IPS DF 19.7 (cell line): ENCODE measurements around the gene C3AR1.
A peak's percentile ranks its signal among the peaks of the same experiment; 100 is the strongest.
"Not testable (repeated sequence)": the region's sequence is repeated elsewhere in the genome, so short reads cannot be mapped to it uniquely, and the experiment has no call there.

Experiments used
- DNase-seq: peaks from one replicate; pipeline ENCODE4 v3.0.0-alpha.2; 2013; ENCODE audit warnings: low read depth, low spot score

C3AR1 gene

GRCh38 chr12:8057839-8058238 is 8.3 kb downstream of the C3AR1 start:
- DNase-seq, result no peak

DNA sequence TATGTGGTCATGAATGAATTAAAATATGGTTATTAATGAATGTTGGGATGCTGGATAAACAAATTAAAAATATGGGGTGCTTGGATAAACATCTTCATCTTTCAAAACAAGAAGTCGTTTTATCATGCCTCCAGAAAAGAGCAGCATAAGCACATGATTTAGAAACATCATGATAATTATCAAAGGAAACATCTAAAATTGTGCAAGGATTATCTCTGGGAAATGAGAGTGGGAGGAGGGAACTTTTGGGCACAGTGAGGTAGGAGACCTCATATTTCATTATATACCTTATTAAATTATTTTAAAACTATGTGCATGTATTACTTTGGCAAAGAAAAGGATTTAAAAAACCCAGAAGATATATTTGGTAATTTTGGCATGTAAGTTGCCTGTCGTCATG is 8.9 kb downstream of the C3AR1 start:
- no peak for DNase-seq

- DNase-seq, result no peak
Observed at GRCh38 chr12:8054816-8055215, 11.3 kb downstream of the C3AR1 start.

- no peak for DNase-seq
Observed at GRCh38 chr12:8052679-8053078, 13.5 kb downstream of the C3AR1 start.

DNA sequence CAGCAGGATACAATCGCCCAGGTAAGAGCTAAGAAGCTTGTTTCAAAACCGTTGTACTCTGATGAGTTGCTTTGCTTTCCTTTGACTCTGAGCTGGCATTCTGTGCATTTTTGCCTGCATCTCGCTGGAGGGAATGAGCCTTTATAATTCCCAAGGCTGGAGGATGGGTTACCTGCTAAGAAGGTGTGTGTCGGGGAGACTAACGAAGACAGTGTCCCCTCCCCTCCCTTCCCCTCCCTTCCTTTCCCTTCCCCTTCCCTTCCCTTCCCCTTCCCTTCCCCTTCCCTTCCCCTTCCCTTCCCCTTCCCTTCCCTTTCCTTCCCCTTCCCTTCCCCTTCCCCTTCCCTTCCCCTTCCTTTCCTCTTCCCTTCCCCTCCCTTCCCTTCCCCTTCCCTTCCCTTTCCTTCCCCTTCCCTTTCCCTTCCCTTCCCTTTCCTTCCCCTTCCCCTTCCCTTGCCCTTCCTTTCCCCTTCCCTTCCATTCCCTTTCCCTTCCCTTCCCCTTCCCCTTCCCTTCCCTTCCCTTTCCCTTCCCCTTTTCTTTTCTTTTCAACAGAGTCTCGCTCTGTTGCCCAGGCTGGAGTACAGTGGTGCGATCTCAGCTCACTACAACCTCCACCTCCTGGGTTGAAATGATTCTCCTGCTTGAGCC is 15.4 kb downstream of the C3AR1 start:
- DNase-seq, result no peak

- DNase-seq, result no peak
Observed at GRCh38 chr12:8048906-8049305, 17.3 kb downstream of the C3AR1 start.

DNA sequence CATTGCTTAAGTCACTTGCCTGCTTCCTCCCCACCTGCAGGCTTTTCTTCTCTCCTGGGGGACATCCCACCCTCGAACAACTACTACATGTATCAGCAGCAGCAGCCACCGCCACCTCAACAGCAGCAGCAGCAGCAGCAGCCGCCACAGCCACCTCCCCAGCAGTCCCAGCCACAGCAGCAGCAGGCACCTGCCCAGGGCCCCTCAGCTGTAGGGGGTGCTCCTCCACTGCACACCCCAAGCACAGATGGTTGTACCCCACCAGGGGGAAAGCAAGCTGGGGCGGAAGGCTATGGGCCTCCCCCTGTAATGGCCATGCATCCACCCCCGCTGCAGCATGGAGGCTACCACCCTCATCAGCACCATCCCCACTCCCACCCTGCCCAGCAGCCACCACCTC is 18.3 kb downstream of the C3AR1 start:
- DNase-seq, result no peak

DNA sequence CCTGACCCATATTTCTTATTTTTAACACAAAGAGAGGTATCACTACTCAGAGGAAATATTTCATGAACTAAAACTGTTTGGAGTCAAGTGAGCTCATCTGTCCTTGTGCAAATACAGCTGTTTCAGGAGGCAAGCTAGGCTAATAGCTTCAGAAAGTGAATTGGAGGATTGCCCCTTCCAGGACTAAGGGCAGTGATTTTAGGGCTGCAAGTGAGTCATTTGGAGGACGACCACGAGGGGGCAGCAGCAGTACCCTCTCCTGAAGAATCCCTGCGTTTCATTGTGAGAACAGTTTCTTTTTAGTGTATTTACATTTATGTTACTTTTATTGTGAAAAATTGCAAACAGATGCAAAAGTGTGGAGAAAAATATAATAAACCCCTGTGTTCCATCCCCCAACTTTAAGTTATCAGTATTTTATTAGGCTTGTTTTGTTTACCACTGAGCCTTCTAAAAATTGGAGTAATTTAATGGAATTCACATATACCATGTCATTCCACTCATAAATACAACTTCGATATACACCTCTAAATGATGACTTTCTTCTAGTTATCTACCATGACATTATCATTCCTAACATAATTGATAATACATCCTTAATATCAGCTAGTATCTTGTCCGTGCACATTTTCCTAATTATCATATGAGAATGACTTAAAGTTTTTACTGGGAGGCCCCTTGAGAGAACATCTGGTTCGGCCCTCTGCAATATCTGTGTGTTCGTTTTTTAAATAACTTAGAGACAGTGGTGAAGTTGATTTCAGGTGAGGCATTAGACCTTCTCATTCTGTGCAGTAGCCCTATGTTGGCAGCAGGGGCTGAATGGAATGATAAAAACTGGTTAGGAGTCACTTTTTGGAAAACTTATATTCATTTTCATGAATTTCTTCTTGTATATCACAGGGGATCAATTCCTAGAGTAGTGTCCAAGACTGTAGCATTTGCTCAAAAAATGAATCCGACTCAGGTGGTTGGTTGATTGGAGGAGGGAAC is 19.9 kb downstream of the C3AR1 start:
- DNase-seq, result no peak

- DNase-seq, result no peak
Observed at GRCh38 chr12:8040791-8041190, 25.4 kb downstream of the C3AR1 start.

- DNase-seq, result peak; percentile 57
Observed at GRCh38 chr12:8038659-8039114, 27.5 kb downstream of the C3AR1 start.

DNA sequence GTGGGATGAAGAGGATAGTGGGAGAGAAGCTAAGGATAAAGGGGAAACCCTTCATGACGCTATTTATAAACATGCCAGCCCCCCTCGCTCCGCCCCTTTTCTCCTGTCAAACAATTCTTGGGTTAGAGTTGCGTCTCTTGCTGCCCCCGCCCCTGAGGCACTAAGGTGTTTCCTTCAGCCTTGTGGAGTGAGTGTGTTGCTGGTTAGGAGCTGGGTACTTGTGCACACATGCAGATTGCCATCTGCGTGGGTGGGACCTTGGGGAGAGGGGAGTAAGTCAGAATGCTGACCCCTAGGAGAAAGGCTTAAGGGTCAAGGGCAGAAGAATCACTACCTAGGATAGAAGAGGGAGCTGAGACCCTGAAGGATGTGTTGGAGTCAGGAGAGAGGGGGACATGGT is 28.2 kb downstream of the C3AR1 start:
- no peak for DNase-seq

GRCh38 chr12:8037046-8037663 is 29.0 kb downstream of the C3AR1 start:
- no peak for DNase-seq

GRCh38 chr12:8036346-8036745 is 29.8 kb downstream of the C3AR1 start:
- DNase-seq, result no peak

DNA sequence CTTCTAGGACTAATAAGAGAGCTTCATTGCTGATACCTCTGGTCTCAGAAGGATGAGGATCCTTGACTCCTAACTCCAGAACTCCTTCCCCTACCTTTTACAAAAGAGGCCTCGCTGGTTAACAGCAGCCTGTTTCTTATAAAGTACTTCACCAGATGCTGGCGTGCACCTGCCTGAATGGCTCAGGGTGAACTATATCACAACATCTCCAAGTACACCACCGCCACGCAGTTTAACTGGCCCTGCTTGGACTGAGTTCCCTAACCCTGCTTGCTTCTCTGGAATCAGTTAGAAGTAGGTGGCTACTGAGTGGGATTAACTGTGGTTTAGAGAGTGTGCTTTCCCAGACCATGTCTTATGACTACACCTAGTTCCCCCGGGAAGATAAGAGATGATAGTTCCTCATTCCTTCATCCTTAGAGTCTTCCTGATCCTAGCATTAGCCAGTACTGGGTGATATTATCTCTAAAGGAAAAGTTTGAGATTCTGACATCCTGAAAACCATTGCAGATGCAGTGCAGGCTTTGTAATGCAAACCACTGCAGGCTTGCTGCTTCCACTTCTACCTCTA is 30.6 kb downstream of the C3AR1 start:
- DNase-seq, result no peak

DNA sequence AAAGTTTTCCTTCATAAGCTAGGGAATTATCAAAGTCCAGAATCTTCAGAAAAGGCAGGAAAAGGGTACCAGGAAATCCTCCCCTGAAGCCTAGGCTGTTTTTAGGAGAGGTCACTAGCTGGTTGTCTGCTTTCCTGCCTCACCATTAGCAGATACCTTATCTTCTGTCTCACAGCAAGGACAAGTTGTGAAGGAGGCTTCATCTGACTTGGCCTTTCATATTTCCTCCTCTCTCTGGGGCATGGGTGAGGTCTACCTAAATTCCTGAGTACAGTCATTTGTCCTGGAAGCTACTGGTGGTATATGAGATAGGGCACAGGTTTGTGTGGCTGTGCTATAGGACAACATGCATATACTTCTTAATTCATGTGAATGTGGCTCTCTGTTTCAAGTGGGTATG is 31.4 kb downstream of the C3AR1 start:
- no peak for DNase-seq

DNA sequence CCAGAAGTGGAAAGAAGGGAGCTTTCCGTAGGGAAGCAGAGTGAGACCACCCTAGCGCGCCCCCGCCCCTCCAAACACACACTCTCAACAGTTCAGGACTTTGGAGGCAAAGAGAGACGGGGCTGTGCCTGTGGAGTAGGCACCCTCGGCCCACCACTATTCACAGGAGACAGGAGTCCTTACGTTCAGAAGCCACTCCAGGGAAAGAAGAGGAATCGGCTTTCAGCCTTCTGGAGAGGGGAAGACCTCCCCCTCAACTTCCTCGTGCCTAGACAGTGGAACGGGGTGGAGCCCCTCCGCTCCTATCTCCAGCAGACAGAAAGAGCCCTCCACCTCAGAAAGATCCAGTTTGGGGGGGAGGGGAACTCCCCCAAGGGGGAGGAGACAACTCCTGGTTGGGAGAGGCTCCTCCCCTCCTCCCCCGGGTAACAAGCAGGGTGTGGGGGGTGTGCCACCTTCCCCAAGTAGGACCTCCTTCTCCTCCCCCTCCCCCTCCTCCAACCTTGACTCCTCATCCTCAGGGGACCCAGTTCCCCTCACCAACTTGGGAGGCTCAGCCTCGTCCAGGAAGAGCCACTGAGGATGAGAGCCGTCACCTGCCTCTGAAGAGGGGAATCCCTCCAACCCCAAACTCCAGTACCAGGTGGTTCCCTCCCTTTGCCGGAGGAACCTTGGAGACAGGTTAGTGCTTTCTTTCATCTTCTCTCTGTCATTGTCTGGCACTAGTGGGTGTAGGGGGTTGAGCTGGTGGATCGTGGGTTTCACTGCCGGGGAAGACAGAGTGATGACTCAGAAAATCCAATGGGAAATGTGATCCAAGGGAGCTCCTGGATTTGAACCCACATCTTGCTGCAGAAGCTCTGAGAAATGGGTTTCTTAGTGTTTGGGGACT is 32.8 kb downstream of the C3AR1 start:
- peak; percentile 54 for DNase-seq

DNA sequence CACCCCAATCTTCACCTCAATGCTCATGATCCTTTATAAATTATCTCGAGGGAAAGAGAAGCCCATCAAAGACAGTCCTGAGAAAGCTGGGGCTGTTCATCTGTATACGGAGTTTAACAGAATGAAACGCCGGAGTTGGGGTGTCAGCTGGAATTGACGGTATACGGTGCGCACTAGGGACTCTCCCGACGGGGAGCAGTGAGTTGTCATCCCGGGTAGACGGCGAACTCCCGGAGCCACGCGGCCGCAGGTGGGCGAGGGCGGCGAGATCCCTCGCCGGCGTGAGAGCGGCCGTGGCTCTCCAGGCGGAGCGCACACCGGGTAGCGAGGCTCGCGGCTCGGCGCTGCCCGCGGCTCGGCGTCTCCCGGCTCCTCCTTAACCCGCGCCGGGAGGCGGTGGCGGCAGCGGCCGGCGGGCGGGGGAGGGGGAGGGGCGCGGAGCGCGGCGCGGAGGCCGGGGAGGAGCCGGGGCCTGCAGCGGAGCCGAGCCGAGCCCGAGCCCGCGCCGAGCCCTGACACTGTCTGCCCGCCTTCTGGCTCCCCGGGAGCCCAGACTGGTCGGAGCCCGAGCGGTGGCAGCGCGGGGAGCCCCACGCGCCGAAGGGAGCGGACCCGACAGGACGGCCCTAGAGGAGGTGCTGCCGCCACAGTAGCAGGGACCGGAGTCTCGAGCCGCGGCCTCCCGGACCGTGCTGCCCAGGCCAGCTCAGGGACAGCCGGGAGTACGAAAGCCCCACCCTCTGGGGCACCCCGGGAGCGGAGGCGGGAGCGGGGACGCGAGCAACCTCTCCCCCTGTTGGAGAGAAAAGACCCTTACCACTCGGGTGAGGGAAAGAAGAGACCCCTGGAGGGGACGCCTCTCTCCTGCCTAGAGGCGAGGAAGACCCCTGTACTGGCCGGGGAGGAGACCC is 33.7 kb downstream of the C3AR1 start, which contains the start of gene FOXJ2:
FOXJ2 (plus strand) TSS at position 475 of the 911 bp plus-strand sequence. CDS start 7,117 bp downstream, outside the sequence.
- no peak for DNase-seq

DNA sequence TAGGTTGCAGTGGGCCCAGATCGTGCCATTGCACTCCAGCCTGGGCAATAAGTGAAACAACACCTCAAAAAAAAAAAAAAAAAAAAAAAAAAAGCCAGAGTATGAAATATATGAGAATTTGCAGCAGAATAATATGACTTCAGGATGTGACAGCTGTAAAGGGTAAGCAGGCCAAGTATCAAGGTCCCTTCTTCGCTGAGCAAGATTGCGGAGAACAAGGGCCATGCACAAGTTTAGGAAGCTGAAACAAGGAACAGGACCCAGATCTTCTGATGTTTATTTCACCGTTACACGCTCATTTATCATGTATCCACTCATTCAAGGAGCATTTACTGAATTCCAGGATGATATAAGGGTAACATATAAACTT is 34.3 kb downstream of the C3AR1 start:
- no peak for DNase-seq

GRCh38 chr12:8031017-8031416 is 35.1 kb downstream of the C3AR1 start:
- not testable (repeated sequence) for DNase-seq

DNA sequence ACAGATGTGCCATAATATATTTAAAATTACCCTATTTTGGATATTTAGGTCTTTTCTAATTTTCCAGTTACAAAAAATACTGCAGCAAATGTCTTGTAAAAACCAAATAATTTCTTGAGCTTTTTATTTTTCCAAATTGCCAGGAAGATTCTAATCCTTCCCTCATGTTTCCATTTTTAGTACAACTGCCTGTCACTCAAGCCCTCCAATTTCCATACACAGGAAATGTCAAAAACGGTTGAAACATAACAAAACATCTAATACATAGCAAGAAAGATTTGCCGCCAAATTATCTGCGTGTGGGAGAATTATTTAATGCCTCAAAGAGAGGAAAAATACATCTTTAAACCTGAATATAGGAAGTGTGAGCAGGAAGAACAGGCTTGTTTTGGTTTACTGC is 36.0 kb downstream of the C3AR1 start:
- no peak for DNase-seq
